HUES48 (cell line): ENCODE measurements around the gene CATSPERZ.
"Not testable (repeated sequence)": the region's sequence is repeated elsewhere in the genome, so short reads cannot be mapped to it uniquely, and the experiment has no call there.

ENCODE experiments used
- H3K27ac ChIP-seq: one replicate; pipeline ENCODE4 v1.7.0; 2013; ENCODE audit warnings: low read depth, low read length, inconsistent platforms
- H3K27me3 ChIP-seq: 2 replicates; pipeline ENCODE4 v1.6.1; 2013; ENCODE audit warnings: mild to moderate bottlenecking, low read length; ENCODE audit not compliant: control insufficient read depth, insufficient read depth
- H3K36me3 ChIP-seq: 2 replicates; pipeline ENCODE4 v1.6.1; 2013; ENCODE audit warnings: low read length; ENCODE audit not compliant: control insufficient read depth, insufficient read depth
- H3K4me1 ChIP-seq: 2 replicates; pipeline ENCODE4 v1.6.1; 2013; ENCODE audit warnings: mild to moderate bottlenecking, low read length; ENCODE audit not compliant: control insufficient read depth, insufficient read depth
- H3K4me3 ChIP-seq: 2 replicates; pipeline ENCODE4 v1.5.1; 2013; ENCODE audit warnings: mild to moderate bottlenecking, low read depth, low read length
- H3K9ac ChIP-seq: 2 replicates; pipeline ENCODE4 v1.6.1; 2013; ENCODE audit warnings: mild to moderate bottlenecking, low read depth, low read length, moderate library complexity
- H3K9me3 ChIP-seq: 2 replicates; pipeline ENCODE4 v1.6.1; 2013; ENCODE audit warnings: low read length; ENCODE audit not compliant: control insufficient read depth, insufficient read depth

Gene CATSPERZ

DNA sequence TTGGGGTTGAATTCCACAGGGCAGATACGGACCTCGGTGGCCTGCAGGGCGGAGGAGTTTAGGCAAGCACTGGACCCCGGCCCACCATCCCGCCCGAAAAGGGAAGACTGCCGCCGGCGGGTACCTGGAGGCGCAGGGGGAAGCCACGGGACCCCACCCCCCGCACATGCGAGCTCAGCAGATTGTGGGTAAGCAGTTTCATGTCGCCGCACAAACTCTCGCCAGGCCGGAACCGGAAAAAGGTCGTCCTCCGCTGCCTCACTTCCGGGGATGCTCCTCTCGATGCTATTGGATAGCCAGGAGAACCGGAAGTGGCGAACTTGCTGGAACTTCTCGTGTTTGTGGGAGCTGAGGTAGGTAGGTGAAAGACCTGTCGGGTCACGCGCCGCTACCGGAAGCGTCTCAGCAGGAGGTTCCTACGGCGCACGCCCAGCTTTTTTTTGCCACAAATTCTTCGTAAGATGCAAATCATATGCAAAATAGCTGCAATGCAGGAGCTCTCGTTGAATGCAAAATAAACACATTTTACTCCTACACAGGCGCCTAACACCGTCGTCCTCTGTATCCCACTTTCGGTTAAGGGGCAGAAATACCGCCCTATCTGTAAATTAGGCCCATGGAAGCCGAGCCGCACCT is 17.3 kb downstream of the CATSPERZ start, which contains the start of gene TRMT112:
TRMT112 (minus strand) TSS at position 235 of the 636 bp plus-strand sequence; CDS start at position 202, 33 bp downstream.
- H3K4me1 ChIP-seq, result peaks cover 14% of the 10 kb centered on the region
- no peaks in the 10 kb centered on the region for H3K9me3 ChIP-seq
- H3K36me3 ChIP-seq, result peaks cover 50% of the 10 kb centered on the region
- peak within 1 kb of the TSS; percentile 87 for H3K4me3 ChIP-seq
- peak within 1 kb of the TSS; percentile 100 for H3K27ac ChIP-seq
- H3K9ac ChIP-seq, result peak within 1 kb of the TSS; percentile 86
- no peaks in the 10 kb centered on the region for H3K27me3 ChIP-seq

DNA sequence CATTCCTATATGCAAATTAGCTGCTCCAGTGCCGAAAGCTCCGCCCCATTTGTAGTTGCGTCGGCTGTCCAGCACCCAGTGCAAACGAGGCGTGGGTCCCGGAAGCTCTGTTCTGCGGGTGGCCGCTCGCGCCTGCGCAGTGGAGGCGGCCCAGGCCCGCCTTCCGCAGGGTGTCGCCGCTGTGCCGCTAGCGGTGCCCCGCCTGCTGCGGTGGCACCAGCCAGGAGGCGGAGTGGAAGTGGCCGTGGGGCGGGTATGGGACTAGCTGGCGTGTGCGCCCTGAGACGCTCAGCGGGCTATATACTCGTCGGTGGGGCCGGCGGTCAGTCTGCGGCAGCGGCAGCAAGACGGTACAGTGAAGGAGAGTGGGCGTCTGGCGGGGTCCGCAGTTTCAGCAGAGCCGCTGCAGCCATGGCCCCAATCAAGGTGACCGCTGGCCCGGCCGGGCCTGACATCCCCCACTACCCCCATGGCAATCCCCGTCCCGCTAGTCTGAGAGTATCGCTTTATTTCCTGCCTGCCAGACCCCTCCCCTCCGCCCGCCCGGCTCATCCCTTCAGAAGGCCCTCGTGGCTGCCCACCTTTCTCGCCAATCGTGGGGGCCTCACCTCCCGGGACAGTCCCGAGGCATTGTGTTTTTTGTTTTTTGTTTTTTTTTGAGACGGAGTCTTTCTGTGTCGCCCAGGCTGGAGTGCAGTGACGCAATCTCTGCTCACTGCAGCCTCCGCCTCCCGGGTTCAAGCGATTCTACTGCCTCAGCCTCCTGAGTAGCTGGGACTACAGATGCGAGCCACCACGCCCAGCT is 18.0 kb downstream of the CATSPERZ start, which contains the start of gene PRDX5:
PRDX5 (plus strand) TSS at position 161 of the 805 bp plus-strand sequence; CDS start at position 256, 95 bp downstream.
- peak within 1 kb of the TSS; percentile 86 for H3K9ac ChIP-seq

DNA sequence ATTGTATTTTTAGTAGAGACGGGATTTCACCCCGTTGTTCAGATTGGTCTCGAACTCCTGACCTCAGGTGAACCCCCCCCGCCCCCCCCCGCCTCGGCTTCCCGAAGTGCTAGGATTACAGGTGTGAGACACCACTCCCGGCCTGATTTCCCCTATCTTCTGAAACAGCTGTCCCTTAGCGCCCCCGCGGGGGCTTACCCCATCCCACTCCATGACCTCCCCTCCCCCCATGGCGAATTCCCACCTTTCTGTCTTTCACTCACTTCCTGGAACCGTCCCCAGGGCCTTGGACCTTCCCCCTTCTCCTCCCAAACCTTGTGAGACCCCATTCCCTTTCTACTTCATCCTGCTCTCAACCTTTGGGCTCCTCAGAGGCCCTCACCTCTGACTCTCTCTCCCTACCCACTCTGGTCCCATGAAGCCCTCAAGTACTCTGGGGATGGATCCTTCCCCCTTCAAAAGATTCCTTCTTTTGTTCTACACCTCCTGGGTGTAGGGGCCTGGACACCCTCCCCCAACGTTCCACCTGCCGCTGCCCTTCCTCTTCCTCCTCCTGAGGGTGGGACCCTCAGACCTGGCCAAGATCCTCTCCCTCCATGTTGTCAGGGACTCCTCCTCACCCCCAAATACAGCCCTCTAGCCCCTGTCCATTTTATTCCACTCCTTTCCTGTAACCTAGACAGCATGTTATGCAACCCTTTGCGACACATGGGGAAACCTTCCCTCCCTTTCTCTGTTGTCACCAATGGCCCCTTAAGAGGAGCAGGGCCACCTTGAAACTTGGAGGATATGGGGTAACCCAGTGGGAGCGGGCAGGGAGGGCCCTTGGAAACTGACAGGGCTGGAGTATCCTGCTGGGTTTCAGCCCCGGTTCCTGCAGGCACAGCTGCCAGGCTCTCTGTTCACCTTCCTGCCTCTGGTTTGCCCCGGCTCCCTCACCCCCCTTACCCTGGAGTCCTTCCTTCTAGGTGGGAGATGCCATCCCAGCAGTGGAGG is 18.9 kb downstream of the CATSPERZ start:
- H3K4me3 ChIP-seq, result peak overlapping the region; percentile 87
- peaks cover 53% of the 10 kb centered on the region for H3K36me3 ChIP-seq
- H3K9me3 ChIP-seq, result no peaks in the 10 kb centered on the region
- H3K4me1 ChIP-seq, result peaks cover 14% of the 10 kb centered on the region
- H3K9ac ChIP-seq, result peak overlapping the region; percentile 34; the same call in 1 of the 2 replicates
- peak overlapping the region; percentile 100 for H3K27ac ChIP-seq
- no peaks in the 10 kb centered on the region for H3K27me3 ChIP-seq

More for the DNA sequence above, 18.0 kb downstream of the CATSPERZ start, which contains the start of gene PRDX5:
- Histone ChIP-seq H3K4me1 (peaks cover 14% of the 10 kb centered on the region), H3K36me3 (peaks cover 53% of the 10 kb centered on the region), H3K9me3 (no peaks in the 10 kb centered on the region), H3K27me3 (no peaks in the 10 kb centered on the region), H3K27ac (peak within 1 kb of the TSS; percentile 100), H3K4me3 (peak within 1 kb of the TSS; percentile 87)

DNA sequence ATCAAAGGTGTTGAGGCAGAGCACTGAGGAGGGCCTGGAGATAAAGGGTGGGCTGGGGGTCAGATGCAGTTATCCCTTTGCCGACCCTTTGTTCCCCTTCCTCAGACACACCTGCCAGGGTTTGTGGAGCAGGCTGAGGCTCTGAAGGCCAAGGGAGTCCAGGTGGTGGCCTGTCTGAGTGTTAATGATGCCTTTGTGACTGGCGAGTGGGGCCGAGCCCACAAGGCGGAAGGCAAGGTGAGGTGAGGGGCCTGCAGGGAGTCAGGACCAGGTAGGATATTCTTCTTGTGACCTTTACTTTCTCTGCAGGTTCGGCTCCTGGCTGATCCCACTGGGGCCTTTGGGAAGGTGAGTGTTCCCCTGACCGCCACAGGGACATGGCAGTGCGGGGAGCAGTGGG is 20.4 kb downstream of the CATSPERZ start:
- H3K9me3 ChIP-seq, result no peaks in the 10 kb centered on the region
- no peaks in the 10 kb centered on the region for H3K27me3 ChIP-seq
- no peak overlapping the region for H3K27ac ChIP-seq
- peaks cover 39% of the 10 kb centered on the region for H3K36me3 ChIP-seq
- H3K4me1 ChIP-seq, result peaks cover 14% of the 10 kb centered on the region
- H3K4me3 ChIP-seq, result no peak overlapping the region
- no peak overlapping the region for H3K9ac ChIP-seq

DNA sequence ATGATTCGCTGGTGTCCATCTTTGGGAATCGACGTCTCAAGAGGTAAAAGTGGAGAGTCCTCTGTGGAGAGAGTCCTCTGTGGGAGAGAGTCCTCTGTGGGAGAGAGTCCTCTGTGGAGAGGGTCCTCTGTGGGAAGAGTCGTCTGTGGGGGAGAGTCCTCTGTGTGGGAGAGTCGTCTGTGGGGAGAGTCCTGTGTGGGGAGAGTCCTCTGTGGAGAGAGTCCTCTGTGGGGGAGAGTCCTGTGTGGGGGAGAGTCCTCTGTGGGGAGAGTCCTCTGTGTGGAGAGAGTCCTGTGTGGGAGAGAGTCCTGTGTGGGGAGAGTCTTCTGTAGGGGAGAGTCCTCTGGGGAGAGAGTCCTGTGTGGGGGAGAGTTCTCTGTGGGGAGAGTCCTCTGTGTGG is 20.9 kb downstream of the CATSPERZ start:
- Histone ChIP-seq H3K36me3 (peaks cover 34% of the 10 kb centered on the region), H3K4me3 (no peak overlapping the region), H3K27ac (no peak overlapping the region), H3K4me1 (peaks cover 14% of the 10 kb centered on the region), H3K9me3 (no peaks in the 10 kb centered on the region), H3K27me3 (no peaks in the 10 kb centered on the region), H3K9ac (no peak overlapping the region)

DNA sequence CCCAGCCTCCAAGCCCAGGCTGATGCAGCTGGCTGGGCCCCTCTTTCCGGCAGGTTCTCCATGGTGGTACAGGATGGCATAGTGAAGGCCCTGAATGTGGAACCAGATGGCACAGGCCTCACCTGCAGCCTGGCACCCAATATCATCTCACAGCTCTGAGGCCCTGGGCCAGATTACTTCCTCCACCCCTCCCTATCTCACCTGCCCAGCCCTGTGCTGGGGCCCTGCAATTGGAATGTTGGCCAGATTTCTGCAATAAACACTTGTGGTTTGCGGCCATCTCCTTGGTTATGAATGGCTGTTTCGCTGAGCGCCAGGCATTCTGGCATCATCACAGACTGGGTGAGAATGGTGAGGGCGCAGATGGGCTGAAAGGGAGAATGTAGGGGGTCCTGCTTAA is 21.4 kb downstream of the CATSPERZ start:
- Histone ChIP-seq H3K36me3 (peaks cover 29% of the 10 kb centered on the region), H3K9ac (no peak overlapping the region), H3K27ac (no peak overlapping the region), H3K4me1 (peaks cover 9% of the 10 kb centered on the region), H3K4me3 (no peak overlapping the region), H3K27me3 (no peaks in the 10 kb centered on the region), H3K9me3 (no peaks in the 10 kb centered on the region)

DNA sequence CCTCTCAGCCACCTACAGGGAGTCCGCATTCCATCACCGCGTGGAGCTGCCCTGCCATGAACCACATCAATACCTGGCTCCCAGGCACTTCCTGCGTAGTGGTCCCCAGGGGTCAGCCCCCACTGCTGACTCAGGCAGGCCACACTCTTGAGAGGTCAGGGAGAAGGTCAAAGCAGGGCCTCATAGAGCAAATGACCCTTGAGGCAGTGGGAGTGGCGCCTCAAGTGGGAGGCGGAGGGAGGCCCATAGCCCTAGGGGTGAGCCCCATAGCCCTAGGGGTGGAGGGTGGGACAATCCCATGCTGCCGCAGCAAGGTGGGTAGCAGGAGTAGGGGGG is 22.7 kb downstream of the CATSPERZ start:
- Histone ChIP-seq H3K27ac (no peak overlapping the region), H3K36me3 (peaks cover 29% of the 10 kb centered on the region), H3K9me3 (no peaks in the 10 kb centered on the region), H3K27me3 (no peaks in the 10 kb centered on the region), H3K4me3 (no peak overlapping the region), H3K4me1 (peaks cover 9% of the 10 kb centered on the region), H3K9ac (no peak overlapping the region)

DNA sequence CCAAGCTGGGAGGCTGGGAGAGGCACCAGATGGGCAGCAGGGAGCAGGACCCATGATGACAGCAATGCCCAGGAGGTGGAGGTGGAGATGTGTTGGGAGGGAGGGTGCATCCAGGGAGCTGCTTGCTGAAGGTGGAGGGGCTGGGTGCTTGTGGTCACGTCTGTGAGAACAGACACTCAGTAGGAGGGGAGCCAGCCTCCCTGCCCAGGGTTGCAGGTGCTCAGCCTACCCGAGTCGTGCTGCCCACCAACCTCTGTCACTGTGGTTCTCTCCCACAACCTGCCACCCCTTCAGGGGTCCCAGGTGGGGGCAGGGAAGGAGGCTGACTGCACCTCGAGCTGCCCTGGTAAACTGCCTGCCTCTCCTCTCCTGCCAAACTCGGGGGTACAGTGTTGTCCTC is 23.2 kb downstream of the CATSPERZ start:
- Histone ChIP-seq H3K4me3 (no peak overlapping the region), H3K27ac (no peak overlapping the region), H3K36me3 (peaks cover 29% of the 10 kb centered on the region), H3K9me3 (no peaks in the 10 kb centered on the region), H3K4me1 (peaks cover 9% of the 10 kb centered on the region), H3K9ac (no peak overlapping the region), H3K27me3 (no peaks in the 10 kb centered on the region)

DNA sequence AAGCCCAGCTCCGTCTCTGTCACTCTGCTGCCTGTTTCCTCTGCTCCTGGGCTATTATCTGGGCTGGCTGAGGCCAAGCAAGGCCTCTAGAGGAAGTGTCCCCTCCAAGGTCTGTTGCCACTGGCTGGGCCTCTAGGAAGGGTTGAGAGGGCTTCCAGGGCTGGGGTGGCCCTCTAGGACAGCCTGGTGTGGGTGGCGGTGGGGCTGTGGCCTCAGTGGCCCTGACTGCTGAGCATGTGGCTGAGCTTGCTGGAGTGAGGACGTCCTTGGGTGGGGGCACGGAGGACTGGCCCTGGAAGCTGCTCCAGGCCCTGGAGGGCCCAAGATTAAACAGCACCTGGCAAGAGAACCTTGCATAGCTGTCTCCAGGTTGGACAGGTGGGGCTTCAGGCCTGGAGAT is 23.8 kb downstream of the CATSPERZ start:
- H3K4me3 ChIP-seq, H3K27ac ChIP-seq, H3K9ac ChIP-seq, H3K27me3 ChIP-seq, H3K4me1 ChIP-seq, H3K9me3 ChIP-seq: not testable (repeated sequence)
- H3K36me3 ChIP-seq, result peaks cover 29% of the 10 kb centered on the region

DNA sequence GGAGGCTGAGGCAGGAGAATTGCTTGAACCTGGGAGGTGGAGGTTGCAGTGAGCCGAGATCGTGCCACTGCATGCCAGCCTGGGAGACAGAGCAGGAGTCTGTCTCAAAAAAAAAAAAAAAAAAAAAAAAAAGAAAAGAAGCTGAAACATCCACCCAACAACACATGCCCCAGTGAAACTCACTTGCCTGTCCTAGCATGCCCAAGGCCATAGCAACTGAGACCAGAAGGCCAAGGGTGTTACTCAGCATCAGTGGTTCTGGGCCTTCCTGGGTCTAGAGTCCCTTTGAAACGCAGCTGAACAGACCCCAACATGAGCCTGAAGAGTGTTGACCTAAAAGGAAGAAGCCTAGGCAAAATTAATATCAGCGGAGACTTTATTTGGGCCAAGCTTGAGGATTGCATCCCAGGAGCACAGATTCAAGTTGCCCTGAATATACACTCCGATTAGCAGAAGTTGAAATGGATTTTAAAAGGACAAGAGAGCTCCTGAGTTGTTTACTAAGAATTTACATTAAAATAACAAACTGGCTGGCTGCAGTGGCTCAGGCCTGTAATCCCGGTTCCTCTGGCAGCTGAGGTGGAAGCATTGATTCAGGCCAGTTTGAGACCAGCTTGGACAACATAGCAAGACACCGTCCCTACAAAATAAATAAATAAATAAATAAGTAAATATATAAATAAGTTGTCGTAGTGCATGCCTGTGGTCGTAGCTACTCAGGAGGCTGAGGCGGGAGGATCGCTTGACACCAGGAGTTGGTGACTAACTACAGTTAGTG is 24.7 kb downstream of the CATSPERZ start:
- peak overlapping the region; percentile 54 for H3K27ac ChIP-seq
- H3K36me3 ChIP-seq, result peaks cover 24% of the 10 kb centered on the region
- no peak overlapping the region for H3K9ac ChIP-seq
- no peaks in the 10 kb centered on the region for H3K27me3 ChIP-seq
- no peaks in the 10 kb centered on the region for H3K9me3 ChIP-seq
- no peak overlapping the region for H3K4me3 ChIP-seq
- H3K4me1 ChIP-seq, result no peaks in the 10 kb centered on the region
